Gastrocnemius medialis (tissue), 4 donors: ENCODE data around the gene LARP1. TPM values are rescaled to one million over a fixed set of nuclear protein-coding genes. Genes with fewer than 3 reads are reported as not detected.

Experiments
- ATAC-seq, 2 donors: fragments of 150-250 bp; one replicate each; pipeline ENCODE4 v1.9.1; 2016
- DNase-seq, 2 donors: peaks; one replicate each; pipeline ENCODE4 v3.0.0-alpha.2; 2019
- H3K27ac ChIP-seq, 4 donors: fragments of 200-600 bp; sonication (generic); 1 replicate in 1 of 4; 2 replicates in 3 of 4; pipeline ENCODE4 v1.5.1; 2016 to 2018; ENCODE audit warnings: mild to moderate bottlenecking in 2 of 4, moderate library complexity in 1 of 4
- H3K27me3 ChIP-seq, 3 donors: fragments of 200-600 bp; sonication (generic) in 2 of 3; 1 replicate in 1 of 3; 2 replicates in 2 of 3; pipeline versions ENCODE4 v1.5.1 to v1.6.0; 2016 to 2019; ENCODE audit warnings: mild to moderate bottlenecking in 1 of 3, moderate library complexity in 1 of 3
- H3K36me3 ChIP-seq, 2 donors: fragments of 200-600 bp; sonication (generic) in 1 of 2; one replicate each; pipeline ENCODE4 v1.5.1; 2017 to 2018
- H3K4me1 ChIP-seq, 2 donors: fragments of 200-600 bp; sonication (generic) in 1 of 2; one replicate each; pipeline ENCODE4 v1.5.1; 2016 to 2017; ENCODE audit warnings: mild to moderate bottlenecking in 2 of 2
- H3K4me3 ChIP-seq, 4 donors: fragments of 200-600 bp; sonication (generic) in 3 of 4; 1 replicate in 1 of 4; 2 replicates in 3 of 4; pipeline ENCODE4 v1.5.1; 2016 to 2019; ENCODE audit warnings: mild to moderate bottlenecking in 2 of 4
- H3K9me3 ChIP-seq, 3 donors: fragments of 200-600 bp; sonication (generic) in 2 of 3; 1 replicate in 1 of 3; 2 replicates in 2 of 3; pipeline ENCODE4 v1.5.1; 2016 to 2019
- POLR2A ChIP-seq, 2 donors: fragments of 450-650 bp; IDR thresholded peaks; one replicate each; pipeline ENCODE4 v1.6.1; 2017; ENCODE audit warnings: antibody characterized with exemption in 2 of 2, mild to moderate bottlenecking in 2 of 2, moderate library complexity in 2 of 2
- in situ Hi-C, 4 donors: fragments of 200-750 bp; cut with MboI; loops; one replicate each; pipeline versions ENCODE4 v1.15.0 to v1.8.0; 2017; ENCODE audit warnings: low sequenced_read_pairs in 4 of 4
- intact Hi-C: fragments of 100-400 bp; cut with DNase I; formaldehyde crosslinking; loops from one replicate; pipeline ENCODE4 v1.15.1; 2023; ENCODE audit warnings: low total_unique reads
- total RNA-seq, 4 donors: library from RNA; depleted of rRNA; stranded (reverse); fragments of >200 nt; gene quantifications; one replicate each; pipeline versions ENCODE4 v1.1.0 to v1.2.3, GENCODE V29; 2016
- TF ChIP-seq, protein P1 (sequence below), 5 experiments: fragments of 450-650 bp in 3 of 5; fragments of 200-600 bp in 2 of 5; sonication (generic) in 2 of 5; IDR thresholded peaks in 4 of 5; conservative IDR thresholded peaks in 1 of 5; 1 replicate in 4 of 5; 2 replicates in 1 of 5; pipeline ENCODE4 v1.5.1; 2016 to 2019; ENCODE audit warnings: antibody characterized with exemption in 5 of 5, mild to moderate bottlenecking in 3 of 5, moderate library complexity in 3 of 5

LARP1 gene
- total RNA-seq, 4 donors from 2014 or later: 77.8 to 125 (median 119) TPM

DNA sequence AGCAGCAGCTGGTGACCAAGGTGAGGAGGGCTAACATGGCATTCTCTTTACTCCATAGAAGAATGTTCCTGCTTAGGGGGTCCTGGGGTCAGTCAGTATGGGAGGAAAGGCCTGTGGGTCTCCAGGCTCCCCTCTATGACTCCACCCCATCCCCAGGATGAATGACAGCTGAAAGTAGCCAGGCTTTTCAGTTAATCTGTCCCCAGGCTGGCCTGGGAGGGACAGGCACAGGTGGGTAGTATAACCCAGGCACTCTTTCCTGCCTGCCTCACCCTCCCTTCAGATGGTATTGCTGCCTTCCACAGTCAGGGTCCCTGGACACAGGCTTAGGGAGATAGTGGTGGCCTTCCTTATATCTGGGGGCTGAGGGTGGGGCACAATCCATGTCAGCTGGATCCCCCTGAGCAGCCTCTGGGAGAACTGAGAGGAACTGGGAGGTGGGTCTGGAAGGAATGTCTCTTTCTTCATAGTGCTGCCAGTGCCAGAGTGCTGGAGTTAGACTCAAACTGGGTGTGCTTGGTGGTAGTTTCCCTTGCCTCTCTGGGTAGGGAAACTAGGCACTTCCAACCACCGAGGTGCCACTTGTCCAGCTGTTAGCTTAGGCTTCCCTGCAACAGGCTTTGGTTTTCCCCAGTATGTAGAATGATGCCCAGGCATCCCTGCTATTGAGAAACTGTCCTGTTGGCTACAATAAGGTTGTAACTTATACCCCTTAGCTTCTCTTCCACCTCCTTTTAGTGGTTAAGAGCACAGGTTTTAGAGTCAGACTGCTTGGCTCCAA lies 27.8 kb downstream of the LARP1 start:
- intact Hi-C loops (loop anchor here (1.0 kb wide), 1 partner anchor 67 kb away; the partner anchor contains the start of gene FAXDC2), in situ Hi-C loops (no loop called here)
- DNase-seq (peak; percentile 24 to 55), ATAC-seq (peak; percentile 27 to 49)
- no peak for TF ChIP-seq POLR2A (IDR thresholded peaks at IDR 0.05)
- TF ChIP-seq, protein P1, sequence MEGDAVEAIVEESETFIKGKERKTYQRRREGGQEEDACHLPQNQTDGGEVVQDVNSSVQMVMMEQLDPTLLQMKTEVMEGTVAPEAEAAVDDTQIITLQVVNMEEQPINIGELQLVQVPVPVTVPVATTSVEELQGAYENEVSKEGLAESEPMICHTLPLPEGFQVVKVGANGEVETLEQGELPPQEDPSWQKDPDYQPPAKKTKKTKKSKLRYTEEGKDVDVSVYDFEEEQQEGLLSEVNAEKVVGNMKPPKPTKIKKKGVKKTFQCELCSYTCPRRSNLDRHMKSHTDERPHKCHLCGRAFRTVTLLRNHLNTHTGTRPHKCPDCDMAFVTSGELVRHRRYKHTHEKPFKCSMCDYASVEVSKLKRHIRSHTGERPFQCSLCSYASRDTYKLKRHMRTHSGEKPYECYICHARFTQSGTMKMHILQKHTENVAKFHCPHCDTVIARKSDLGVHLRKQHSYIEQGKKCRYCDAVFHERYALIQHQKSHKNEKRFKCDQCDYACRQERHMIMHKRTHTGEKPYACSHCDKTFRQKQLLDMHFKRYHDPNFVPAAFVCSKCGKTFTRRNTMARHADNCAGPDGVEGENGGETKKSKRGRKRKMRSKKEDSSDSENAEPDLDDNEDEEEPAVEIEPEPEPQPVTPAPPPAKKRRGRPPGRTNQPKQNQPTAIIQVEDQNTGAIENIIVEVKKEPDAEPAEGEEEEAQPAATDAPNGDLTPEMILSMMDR (IDR thresholded peaks at IDR 0.05 in 4 of 5, conservative IDR thresholded peaks at IDR 0.05 in 1 of 5): no peak
- Histone ChIP-seq H3K36me3 (no peaks in the 10 kb centered on the region), H3K4me3 (no peak overlapping the region), H3K9me3 (no peaks in the 10 kb centered on the region), H3K27me3 (no peaks in the 10 kb centered on the region), H3K27ac (peak overlapping the region; percentile 75 to 81 (median 77)), H3K4me1 (peaks cover 82 to 94% of the 10 kb centered on the region in 2 donors)

DNA sequence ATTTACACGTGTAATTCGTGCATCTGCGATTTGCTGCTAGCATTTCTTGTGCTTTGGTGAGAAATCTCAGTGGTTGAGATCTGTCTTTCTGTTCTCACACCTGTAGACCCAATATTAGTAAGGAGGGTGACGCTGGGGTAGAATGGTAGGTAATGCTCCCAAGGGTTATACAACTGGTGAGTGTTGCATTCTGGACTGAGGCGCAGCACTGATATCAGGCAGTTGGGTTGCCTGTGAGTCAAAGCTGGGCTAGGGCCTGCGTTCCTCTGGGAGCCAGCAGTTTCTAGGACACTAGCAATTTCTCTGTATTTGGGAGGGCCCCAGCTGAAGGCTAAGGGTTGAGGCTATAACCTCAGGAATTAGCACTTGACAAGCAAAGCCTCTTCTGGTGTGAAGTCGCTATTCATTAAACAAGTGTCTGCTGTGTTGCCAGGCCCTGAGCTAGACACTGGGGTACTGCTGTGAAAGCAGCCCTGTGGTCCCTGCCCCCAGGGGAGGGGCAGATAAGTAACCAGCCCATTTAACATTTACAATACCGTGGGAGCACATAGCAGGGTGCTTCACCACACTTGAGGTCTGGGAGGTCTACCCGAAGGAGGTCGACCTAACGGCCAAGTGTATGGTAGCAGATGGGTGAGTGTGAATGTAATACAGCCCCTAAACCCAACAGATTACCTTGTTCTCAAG lies 28.7 kb downstream of the LARP1 start:
- Histone ChIP-seq H3K36me3 (no peaks in the 10 kb centered on the region), H3K27me3 (no peaks in the 10 kb centered on the region), H3K4me3 (no peak overlapping the region), H3K4me1 (peaks cover 86 to 98% of the 10 kb centered on the region in 2 donors), H3K9me3 (no peaks in the 10 kb centered on the region), H3K27ac (peak overlapping the region; percentile 75 to 81 (median 77))
- DNase-seq (no peak), ATAC-seq (no peak)
- TF ChIP-seq, protein P1 (IDR thresholded peaks at IDR 0.05 in 4 of 5, conservative IDR thresholded peaks at IDR 0.05 in 1 of 5): no peak
- TF ChIP-seq POLR2A (IDR thresholded peaks at IDR 0.05): no peak
- in situ Hi-C loops (no loop called here), intact Hi-C loops (loop anchor here (1.0 kb wide), 1 partner anchor 66 kb away; the partner anchor contains the start of gene FAXDC2)

DNA sequence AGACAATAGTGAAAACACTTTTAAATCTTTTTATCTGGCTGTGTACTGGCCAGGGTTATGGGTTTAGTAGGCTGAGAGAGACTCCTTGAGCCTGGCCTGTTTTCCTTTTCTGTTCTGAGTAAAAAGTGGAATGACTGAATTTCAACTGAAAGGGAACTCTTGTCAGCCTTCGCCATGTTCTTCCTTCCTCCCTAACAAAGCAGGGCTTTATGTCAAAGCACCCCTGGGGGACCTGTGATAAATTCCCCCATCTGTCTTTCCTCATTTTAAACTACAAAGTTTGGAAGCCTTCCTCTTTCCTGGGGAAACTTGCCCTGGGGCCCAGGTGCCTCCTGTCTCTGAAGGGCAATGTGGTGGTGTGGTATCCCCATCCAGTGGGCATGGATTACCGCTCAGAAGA lies 29.7 kb downstream of the LARP1 start:
- no peak for DNase-seq
- intact Hi-C loops (no loop called here), in situ Hi-C loops (no loop called here)
- no peaks in the 10 kb centered on the region for H3K9me3 ChIP-seq
- H3K36me3 ChIP-seq: no peaks in the 10 kb centered on the region
- ATAC-seq: no peak
- peaks cover 80 to 91% of the 10 kb centered on the region in 2 donors for H3K4me1 ChIP-seq
- H3K27ac ChIP-seq: peak overlapping the region in 2 of 4 donors; percentile 77
- no peak for TF ChIP-seq POLR2A (IDR thresholded peaks at IDR 0.05)
- TF ChIP-seq, protein P1 (IDR thresholded peaks at IDR 0.05 in 4 of 5, conservative IDR thresholded peaks at IDR 0.05 in 1 of 5): no peak
- H3K4me3 ChIP-seq: no peak overlapping the region
- no peaks in the 10 kb centered on the region for H3K27me3 ChIP-seq

DNA sequence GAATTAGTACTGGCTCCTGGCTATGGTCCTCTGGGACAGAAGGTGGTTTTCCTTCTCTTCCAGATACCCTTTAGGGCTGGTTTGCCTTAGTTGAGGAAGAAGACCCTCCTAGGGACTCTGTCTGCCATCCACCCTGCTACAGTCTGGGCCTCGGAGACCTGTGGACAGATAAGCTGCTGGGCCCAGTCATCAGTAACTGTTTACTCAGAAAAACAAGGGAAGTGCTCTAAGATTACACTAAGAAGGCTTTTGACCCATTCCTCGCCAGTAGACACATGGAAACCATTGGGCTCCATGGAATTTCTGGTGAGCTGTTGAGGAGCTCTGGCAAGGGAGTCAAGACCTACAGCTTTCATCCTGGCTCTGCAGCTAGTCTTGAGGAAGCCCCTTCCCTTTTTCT lies 31.2 kb downstream of the LARP1 start:
- DNase-seq (no peak), ATAC-seq (no peak)
- in situ Hi-C loops (no loop called here), intact Hi-C loops (no loop called here)
- H3K9me3 ChIP-seq: no peaks in the 10 kb centered on the region
- TF ChIP-seq, protein P1 (IDR thresholded peaks at IDR 0.05 in 4 of 5, conservative IDR thresholded peaks at IDR 0.05 in 1 of 5): no peak
- TF ChIP-seq POLR2A (IDR thresholded peaks at IDR 0.05): no peak
- peak overlapping the region in 2 of 4 donors; percentile 13 to 38 for H3K27ac ChIP-seq
- H3K27me3 ChIP-seq: no peaks in the 10 kb centered on the region
- peaks cover 66 to 76% of the 10 kb centered on the region in 2 donors for H3K4me1 ChIP-seq
- no peak overlapping the region for H3K4me3 ChIP-seq
- peaks cover 0 to 4% of the 10 kb centered on the region in 2 donors for H3K36me3 ChIP-seq
